HCT116 (cell line): ENCODE measurements around the gene LBR. TPM values are rescaled to one million over a fixed set of nuclear protein-coding genes. Genes with fewer than 3 reads are reported as not detected.

Source experiments
- ATAC-seq: fragments of 200-7000 bp; cut with Tn5 transposase; 2 replicates; pipeline ENCODE4 v1.9.1; 2020; ENCODE audit warnings: mild to moderate bottlenecking, moderate library complexity
- BruUV-seq: library from RNA; stranded (reverse); fragments of 400-500 nt; replicated peaks from 2 replicates; lab custom pipeline; 2021; lab: Mats Ljungman, UMichigan
- CTCF ChIA-PET: fragments of 300-600 bp; sonication (Branson Sonifier 250); formaldehyde crosslinking; loops from one replicate; lab custom pipeline; 2021; ENCODE audit warnings: antibody characterized with exemption; lab: Charles Lee
- POLR2A ChIA-PET: fragments of 300-600, 350-600 bp; sonication (Branson Sonifier 250); formaldehyde crosslinking; loops from one replicate; lab custom pipeline; 2021; ENCODE audit warnings: antibody characterized with exemption; lab: Charles Lee
- RAD21 ChIA-PET, 2 experiments: fragments of 300-600 bp; sonication (Branson Sonifier 250); formaldehyde crosslinking; loops; one replicate each; lab custom pipeline; 2023; ENCODE audit warnings: low total read pairs in 2 of 2; ENCODE audit not compliant: uncharacterized antibody in 2 of 2, unreplicated experiment in 2 of 2, low non-redundant PET in 1 of 2; lab: Charles Lee
- DNase-seq: peaks from one replicate; pipeline ENCODE4 v3.0.0-alpha.2; 2010; ENCODE audit warnings: low read depth, low spot score
- H2AFZ ChIP-seq: fragments of 200-600 bp; shearing (Covaris generic), sonication (generic); 2 replicates; pipeline ENCODE4 v1.6.1; 2017; ENCODE audit warnings: low read depth, mixed run types, mixed read lengths, antibody characterized with exemption, low read length; ENCODE audit not compliant: poor library complexity, severe bottlenecking
- H3K27ac ChIP-seq: 2 replicates; pipeline ENCODE4 v1.5.1; 2012; ENCODE audit warnings: low read depth, low read length
- H3K27me3 ChIP-seq: fragments of 200-600 bp; sonication (generic); 2 replicates; pipeline ENCODE4 v1.6.1; 2016; ENCODE audit warnings: mixed run types, low read length, mixed read lengths; ENCODE audit not compliant: insufficient read depth
- H3K36me3 ChIP-seq, 2 experiments: fragments of 200-500 bp in 1 of 2; fragments of 200-600 bp in 1 of 2; sonication (Bioruptor generic) in 1 of 2; sonication (generic) in 1 of 2; 2 replicates each; pipeline versions ENCODE4 v1.5.1 to v1.6.1; 2014 to 2016; ENCODE audit warnings: low read length in 2 of 2, inconsistent platforms in 1 of 2, mixed read lengths in 1 of 2, mixed run types in 1 of 2; ENCODE audit not compliant: insufficient read depth in 2 of 2, control insufficient read depth in 1 of 2
- H3K4me1 ChIP-seq, 2 experiments: fragments of 200-600 bp in 1 of 2; sonication (generic) in 1 of 2; 2 replicates each; pipeline versions ENCODE4 v1.5.1 to v1.6.1; 2012 to 2017; ENCODE audit warnings: low read length in 2 of 2, inconsistent platforms in 1 of 2, mild to moderate bottlenecking in 1 of 2, mixed read lengths in 1 of 2, mixed run types in 1 of 2, moderate library complexity in 1 of 2; ENCODE audit not compliant: insufficient read depth in 2 of 2, control insufficient read depth in 1 of 2
- H3K4me2 ChIP-seq: fragments of 200-600 bp; sonication (generic); 2 replicates; pipeline ENCODE4 v1.6.1; 2017; ENCODE audit warnings: mixed run types, low read length, mixed read lengths
- H3K4me3 ChIP-seq, 2 experiments: fragments of 200-600 bp in 1 of 2; sonication (generic) in 1 of 2; replicated peaks in 1 of 2; 2 replicates each; pipeline ENCODE4 v1.5.1; 2011 to 2016; ENCODE audit warnings: low read length in 2 of 2, control low read depth in 1 of 2, low read depth in 1 of 2, mild to moderate bottlenecking in 1 of 2, mixed read lengths in 1 of 2, mixed run types in 1 of 2
- H3K79me2 ChIP-seq: fragments of 200-600 bp; sonication (generic); 2 replicates; pipeline ENCODE4 v1.6.1; 2017; ENCODE audit warnings: mild to moderate bottlenecking, mixed run types, low read length, moderate library complexity, mixed read lengths; ENCODE audit not compliant: insufficient read depth
- H3K9ac ChIP-seq: fragments of 200-600 bp; sonication (generic); 2 replicates; pipeline ENCODE4 v1.6.1; 2016; ENCODE audit warnings: low read length, mixed read lengths
- H3K9me2 ChIP-seq: fragments of 200-600 bp; sonication (generic), shearing (Covaris generic); 2 replicates; pipeline ENCODE4 v1.6.1; 2017; ENCODE audit warnings: mixed run types, mild to moderate bottlenecking, moderate library complexity; ENCODE audit not compliant: insufficient read depth
- H3K9me3 ChIP-seq, 2 experiments: fragments of 200-500 bp in 1 of 2; fragments of 200-600 bp in 1 of 2; sonication (Bioruptor generic) in 1 of 2; sonication (generic) in 1 of 2; 2 replicates each; pipeline ENCODE4 v1.6.1; 2014 to 2017; ENCODE audit warnings: low read length in 2 of 2, mixed read lengths in 2 of 2, inconsistent platforms in 1 of 2, low read depth in 1 of 2, mild to moderate bottlenecking in 1 of 2, mixed run types in 1 of 2, moderate library complexity in 1 of 2; ENCODE audit not compliant: control insufficient read depth in 1 of 2, insufficient read depth in 1 of 2
- H4K20me1 ChIP-seq: fragments of 200-600 bp; sonication (generic), shearing (Covaris generic); 2 replicates; pipeline ENCODE4 v1.6.1; 2017; ENCODE audit warnings: mixed run types, mild to moderate bottlenecking, moderate library complexity; ENCODE audit not compliant: insufficient read depth
- CEBPB ChIP-seq: IDR thresholded peaks from 2 replicates; pipeline ENCODE4 v1.6.1; 2012; ENCODE audit warnings: low read depth
- ELF1 ChIP-seq: IDR thresholded peaks from 2 replicates; pipeline ENCODE4 v1.6.1; 2012; ENCODE audit warnings: low read depth, borderline replicate concordance
- FOSL1 ChIP-seq: IDR thresholded peaks from 2 replicates; pipeline ENCODE4 v1.6.1; 2012; ENCODE audit warnings: low read depth
- JUND ChIP-seq: IDR thresholded peaks from 2 replicates; pipeline ENCODE4 v1.6.1; 2012
- POLR2A ChIP-seq: IDR thresholded peaks from 2 replicates; pipeline ENCODE4 v1.7.0; 2011; ENCODE audit warnings: borderline replicate concordance; ENCODE audit not compliant: insufficient read depth, insufficient read length; ENCODE audit errors: extremely low read depth
- RAD21 ChIP-seq: IDR thresholded peaks from 2 replicates; pipeline ENCODE4 v1.6.1; 2012; ENCODE audit warnings: low read depth, mild to moderate bottlenecking
- SIN3A ChIP-seq: IDR thresholded peaks from 2 replicates; pipeline ENCODE4 v1.6.1; 2012; ENCODE audit warnings: low read depth
- SRF ChIP-seq: IDR thresholded peaks from 2 replicates; pipeline ENCODE4 v1.6.1; 2012; ENCODE audit warnings: low read depth
- ZFX ChIP-seq: fragments of 450-650 bp; IDR thresholded peaks from 2 replicates; pipeline ENCODE4 v1.6.1; 2017
- ZNF274 ChIP-seq: fragments of 200-500 bp; sonication (Bioruptor generic); IDR thresholded peaks from 2 replicates; pipeline ENCODE4 v1.6.1; 2014; ENCODE audit warnings: mild to moderate bottlenecking, low read depth, low read length, inconsistent platforms
- intact Hi-C: fragments of 100-400 bp; cut with micrococcal nuclease; formaldehyde crosslinking; loops from 2 replicates; pipeline ENCODE4 v1.10.0; 2022
- total RNA-seq: library from RNA; stranded (reverse); gene quantifications from one replicate; pipeline ENCODE4 v1.2.1, GENCODE V29; 2021; ENCODE audit not compliant: unreplicated experiment
- TF ChIP-seq, protein P1 (sequence below): IDR thresholded peaks from 2 replicates; pipeline ENCODE4 v1.6.1; 2012; ENCODE audit warnings: low read depth
- TF ChIP-seq, protein P2 (sequence below): IDR thresholded peaks from 2 replicates; pipeline ENCODE4 v1.6.1; 2012
- TF ChIP-seq, protein P3 (sequence below), 3 experiments: fragments of 200-600 bp in 1 of 3; sonication (generic) in 1 of 3; IDR thresholded peaks in 2 of 3; conservative IDR thresholded peaks in 1 of 3; 2 replicates each; pipeline ENCODE4 v1.5.1; 2012 to 2017; ENCODE audit warnings: low read depth in 2 of 3, low read length in 2 of 3, antibody characterized with exemption in 1 of 3, borderline replicate concordance in 1 of 3, control low read depth in 1 of 3, mild to moderate bottlenecking in 1 of 3, mixed read lengths in 1 of 3, mixed run types in 1 of 3, moderate library complexity in 1 of 3; ENCODE audit not compliant: insufficient read depth in 1 of 3

The LBR gene
- total RNA-seq, 1 experiment from 2014 or later = 97.4 TPM

DNA sequence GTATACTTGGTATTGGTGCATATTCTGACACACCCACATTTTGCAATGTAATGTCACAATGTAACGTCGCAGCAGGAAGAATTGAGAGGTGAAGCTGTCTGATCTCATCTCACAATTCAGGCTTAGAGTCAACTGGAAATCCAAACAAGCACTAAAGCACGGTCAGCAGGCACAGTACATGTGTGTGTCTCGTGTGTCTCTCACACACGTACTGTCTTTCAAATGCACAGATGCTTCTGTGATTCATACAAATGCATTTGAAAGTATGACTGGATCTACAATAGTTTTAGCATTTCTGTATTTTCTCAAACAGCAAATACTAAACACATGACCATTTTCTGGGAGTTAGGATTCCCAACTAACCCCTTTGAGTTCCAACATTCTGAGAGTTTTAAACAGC, 26.9 kb downstream of the LBR start:
- no peaks in the 10 kb centered on the region for H3K27me3 ChIP-seq
- H3K9ac ChIP-seq = no peak overlapping the region
- H3K36me3 ChIP-seq = peaks cover 26 to 39% of the 10 kb centered on the region in 2 experiments
- H3K4me3 ChIP-seq = no peak overlapping the region
- intact Hi-C loops = no loop called here
- no peaks in the 10 kb centered on the region for H3K9me3 ChIP-seq
- no peak overlapping the region for H3K27ac ChIP-seq
- H3K4me1 ChIP-seq = no peaks in the 10 kb centered on the region
- CTCF ChIA-PET = no interaction called here
- BruUV-seq = no TSS peak
- no peaks in the 10 kb centered on the region for H4K20me1 ChIP-seq
- no peaks in the 10 kb centered on the region; the same call in 1 of the 2 replicates for H3K79me2 ChIP-seq
- RAD21 ChIA-PET = no interaction called here
- DNase-seq = no peak
- POLR2A ChIA-PET = no interaction called here
- no peak for ATAC-seq
- TF ChIP-seq, protein P1, sequence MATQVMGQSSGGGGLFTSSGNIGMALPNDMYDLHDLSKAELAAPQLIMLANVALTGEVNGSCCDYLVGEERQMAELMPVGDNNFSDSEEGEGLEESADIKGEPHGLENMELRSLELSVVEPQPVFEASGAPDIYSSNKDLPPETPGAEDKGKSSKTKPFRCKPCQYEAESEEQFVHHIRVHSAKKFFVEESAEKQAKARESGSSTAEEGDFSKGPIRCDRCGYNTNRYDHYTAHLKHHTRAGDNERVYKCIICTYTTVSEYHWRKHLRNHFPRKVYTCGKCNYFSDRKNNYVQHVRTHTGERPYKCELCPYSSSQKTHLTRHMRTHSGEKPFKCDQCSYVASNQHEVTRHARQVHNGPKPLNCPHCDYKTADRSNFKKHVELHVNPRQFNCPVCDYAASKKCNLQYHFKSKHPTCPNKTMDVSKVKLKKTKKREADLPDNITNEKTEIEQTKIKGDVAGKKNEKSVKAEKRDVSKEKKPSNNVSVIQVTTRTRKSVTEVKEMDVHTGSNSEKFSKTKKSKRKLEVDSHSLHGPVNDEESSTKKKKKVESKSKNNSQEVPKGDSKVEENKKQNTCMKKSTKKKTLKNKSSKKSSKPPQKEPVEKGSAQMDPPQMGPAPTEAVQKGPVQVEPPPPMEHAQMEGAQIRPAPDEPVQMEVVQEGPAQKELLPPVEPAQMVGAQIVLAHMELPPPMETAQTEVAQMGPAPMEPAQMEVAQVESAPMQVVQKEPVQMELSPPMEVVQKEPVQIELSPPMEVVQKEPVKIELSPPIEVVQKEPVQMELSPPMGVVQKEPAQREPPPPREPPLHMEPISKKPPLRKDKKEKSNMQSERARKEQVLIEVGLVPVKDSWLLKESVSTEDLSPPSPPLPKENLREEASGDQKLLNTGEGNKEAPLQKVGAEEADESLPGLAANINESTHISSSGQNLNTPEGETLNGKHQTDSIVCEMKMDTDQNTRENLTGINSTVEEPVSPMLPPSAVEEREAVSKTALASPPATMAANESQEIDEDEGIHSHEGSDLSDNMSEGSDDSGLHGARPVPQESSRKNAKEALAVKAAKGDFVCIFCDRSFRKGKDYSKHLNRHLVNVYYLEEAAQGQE = no peak
- TF ChIP-seq ZNF274 (no peak), JUND (no peak), POLR2A (no peak), FOSL1 (no peak), SRF (no peak), ELF1 (no peak), CEBPB (no peak), RAD21 (no peak), ZFX (no peak), SIN3A (no peak)
- TF ChIP-seq, protein P2, sequence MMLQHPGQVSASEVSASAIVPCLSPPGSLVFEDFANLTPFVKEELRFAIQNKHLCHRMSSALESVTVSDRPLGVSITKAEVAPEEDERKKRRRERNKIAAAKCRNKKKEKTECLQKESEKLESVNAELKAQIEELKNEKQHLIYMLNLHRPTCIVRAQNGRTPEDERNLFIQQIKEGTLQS = no peak
- TF ChIP-seq, protein P3, sequence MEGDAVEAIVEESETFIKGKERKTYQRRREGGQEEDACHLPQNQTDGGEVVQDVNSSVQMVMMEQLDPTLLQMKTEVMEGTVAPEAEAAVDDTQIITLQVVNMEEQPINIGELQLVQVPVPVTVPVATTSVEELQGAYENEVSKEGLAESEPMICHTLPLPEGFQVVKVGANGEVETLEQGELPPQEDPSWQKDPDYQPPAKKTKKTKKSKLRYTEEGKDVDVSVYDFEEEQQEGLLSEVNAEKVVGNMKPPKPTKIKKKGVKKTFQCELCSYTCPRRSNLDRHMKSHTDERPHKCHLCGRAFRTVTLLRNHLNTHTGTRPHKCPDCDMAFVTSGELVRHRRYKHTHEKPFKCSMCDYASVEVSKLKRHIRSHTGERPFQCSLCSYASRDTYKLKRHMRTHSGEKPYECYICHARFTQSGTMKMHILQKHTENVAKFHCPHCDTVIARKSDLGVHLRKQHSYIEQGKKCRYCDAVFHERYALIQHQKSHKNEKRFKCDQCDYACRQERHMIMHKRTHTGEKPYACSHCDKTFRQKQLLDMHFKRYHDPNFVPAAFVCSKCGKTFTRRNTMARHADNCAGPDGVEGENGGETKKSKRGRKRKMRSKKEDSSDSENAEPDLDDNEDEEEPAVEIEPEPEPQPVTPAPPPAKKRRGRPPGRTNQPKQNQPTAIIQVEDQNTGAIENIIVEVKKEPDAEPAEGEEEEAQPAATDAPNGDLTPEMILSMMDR (IDR thresholded peaks at IDR 0.05 in 2 of 3, conservative IDR thresholded peaks at IDR 0.05 in 1 of 3; ENCODE audit: borderline replicate concordance in 1 of 3, insufficient read depth in 1 of 3, low read depth in 2 of 3, low read length in 2 of 3) = no peak
- TF ChIP-seq, all 23 proteins: peak for 0
- no peaks in the 10 kb centered on the region for H3K9me2 ChIP-seq
- no peak overlapping the region for H2AFZ ChIP-seq
- no peak overlapping the region for H3K4me2 ChIP-seq
